ENCODE measurements around the gene MED20. TPM values are rescaled to one million over a fixed set of nuclear protein-coding genes. Genes with fewer than 3 reads are reported as not detected.

MED20 gene
- total RNA-seq, 2 donors from 2014 or later, result 11.9 to 17.8 TPM

GRCh38 chr6:41927253-41927652, 6.3 kb upstream of the MED20 start:
- intact Hi-C loops (cut with DNase I), result no loop called here
- no peak for DNase-seq (ENCODE audit: low spot score)

GRCh38 chr6:41922154-41922553, 1.2 kb upstream of the MED20 start:
- no peak for DNase-seq (ENCODE audit: low spot score)
- intact Hi-C loops (cut with DNase I), result no loop called here

GRCh38 chr6:41921712-41921998, 716 bp upstream of the MED20 start:
- intact Hi-C loops (cut with DNase I), result no loop called here
- DNase-seq (ENCODE audit: low spot score), result no peak

GRCh38 chr6:41917528-41917927, 3.4 kb downstream of the MED20 start:
- intact Hi-C loops (cut with DNase I), result no loop called here
- no peak for DNase-seq (ENCODE audit: low spot score)

- no peak for DNase-seq (ENCODE audit: low spot score)
- intact Hi-C loops (cut with DNase I), result no loop called here
These were observed 5.9 kb downstream of the MED20 start for GRCh38 chr6:41914869-41915530.

GRCh38 chr6:41914343-41914742, 6.6 kb downstream of the MED20 start:
- DNase-seq (ENCODE audit: low spot score), result no peak
- intact Hi-C loops (cut with DNase I), result no loop called here

- DNase-seq (ENCODE audit: low spot score), result no peak
- intact Hi-C loops (cut with DNase I), result no loop called here
These were observed 11.2 kb downstream of the MED20 start for GRCh38 chr6:41909727-41910126.

- DNase-seq (ENCODE audit: low spot score), result no peak
- intact Hi-C loops (cut with DNase I), result no loop called here
These were observed 18.9 kb downstream of the MED20 start for GRCh38 chr6:41901882-41902519.

GRCh38 chr6:41900861-41901260, 20.1 kb downstream of the MED20 start:
- intact Hi-C loops (cut with DNase I), result no loop called here
- DNase-seq (ENCODE audit: low spot score), result no peak

GRCh38 chr6:41896281-41896680, 24.7 kb downstream of the MED20 start:
- DNase-seq (ENCODE audit: low spot score), result no peak
- intact Hi-C loops (cut with DNase I), result loop anchor here in 1 of 2 donors (10.0 kb wide), 1 partner anchor 391 kb away; no protein-coding TSS in a partner anchor

GRCh38 chr6:41895300-41896233, 25.4 kb downstream of the MED20 start, which contains the start of gene USP49:
Gene USP49 (minus strand): TSS chr6:41895375. CDS start chr6:41806983, 88,392 bp downstream.
- intact Hi-C loops (cut with DNase I), result loop anchor here in 1 of 2 donors (10.0 kb wide), 1 partner anchor 391 kb away; no protein-coding TSS in a partner anchor
- peak; percentile 96 for DNase-seq (ENCODE audit: low spot score)

- no peak for DNase-seq (ENCODE audit: low spot score)
- intact Hi-C loops (cut with DNase I), result loop anchor here in 1 of 2 donors (10.0 kb wide), 1 partner anchor 390 kb away; no protein-coding TSS in a partner anchor
These were observed 26.3 kb downstream of the MED20 start for GRCh38 chr6:41894366-41895299.

- no peak for DNase-seq (ENCODE audit: low spot score)
- intact Hi-C loops (cut with DNase I), result loop anchor here in 1 of 2 donors (10.0 kb wide), 1 partner anchor 388 kb away; no protein-coding TSS in a partner anchor
These were observed 27.9 kb downstream of the MED20 start for GRCh38 chr6:41892921-41893564.

GRCh38 chr6:41887331-41887751, 33.6 kb downstream of the MED20 start:
- DNase-seq (ENCODE audit: low spot score), result no peak
- intact Hi-C loops (cut with DNase I), result no loop called here

GRCh38 chr6:41885930-41886329, 35.0 kb downstream of the MED20 start:
- intact Hi-C loops (cut with DNase I), result no loop called here
- no peak for DNase-seq (ENCODE audit: low spot score)

GRCh38 chr6:41884957-41885356, 36.0 kb downstream of the MED20 start:
- DNase-seq (ENCODE audit: low spot score), result no peak
- intact Hi-C loops (cut with DNase I), result no loop called here

- DNase-seq (ENCODE audit: low spot score), result no peak
These were observed 39.4 kb downstream of the MED20 start for GRCh38 chr6:41881506-41881905.

GRCh38 chr6:41878961-41879405, 42.0 kb downstream of the MED20 start:
- intact Hi-C loops (cut with DNase I), result no loop called here
- no peak for DNase-seq (ENCODE audit: low spot score)

More at GRCh38 chr6:41881506-41881905, 39.4 kb downstream of the MED20 start:
- intact Hi-C loops (cut with DNase I), result no loop called here

Data from posterior vena cava (tissue), 2 donors.